HEK293T (cell line): ENCODE measurements around the gene NRG3.
"Not testable (repeated sequence)": the region's sequence is repeated elsewhere in the genome, so short reads cannot be mapped to it uniquely, and the experiment has no call there.

Experiments
- CTCF ChIA-PET: fragments of 350-600 bp; formaldehyde crosslinking; extraction: SDS; loops from one replicate; lab custom pipeline; 2021; ENCODE audit warnings: antibody characterized with exemption, inconsistent platforms; lab: Yijun Ruan, JAX
- POLR2A ChIA-PET: fragments of 350-600 bp; formaldehyde crosslinking; extraction: SDS; loops from one replicate; lab custom pipeline; 2020; ENCODE audit warnings: antibody characterized with exemption, inconsistent platforms; lab: Yijun Ruan, JAX
- DNase-seq: peaks from one replicate; pipeline ENCODE4 v3.0.0; 2012; ENCODE audit warnings: mixed read lengths; ENCODE audit errors: extremely low spot score
- ARNT ChIP-seq: fragments of 450-650 bp; IDR thresholded peaks from 2 replicates; pipeline ENCODE4 v1.6.1; 2017; ENCODE audit warnings: mild to moderate bottlenecking
- BHLHE40 ChIP-seq: fragments of 450-650 bp; IDR thresholded peaks from 2 replicates; pipeline ENCODE4 v1.6.1; 2016; ENCODE audit warnings: mild to moderate bottlenecking, moderate library complexity, borderline replicate concordance
- CTBP1 ChIP-seq: fragments of 450-650 bp; IDR thresholded peaks from 2 replicates; pipeline ENCODE4 v1.6.1; 2016; ENCODE audit warnings: borderline replicate concordance
- ELF4 ChIP-seq: fragments of 450-650 bp; IDR thresholded peaks from 2 replicates; pipeline ENCODE4 v1.6.1; 2017; ENCODE audit warnings: antibody characterized with exemption
- FOXA1 ChIP-seq: fragments of 450-650 bp; IDR thresholded peaks from 2 replicates; pipeline ENCODE4 v1.6.1; 2016; ENCODE audit warnings: mild to moderate bottlenecking
- FOXK2 ChIP-seq: fragments of 450-650 bp; IDR thresholded peaks from 2 replicates; pipeline ENCODE4 v1.6.1; 2016; ENCODE audit warnings: mild to moderate bottlenecking
- FOXM1 ChIP-seq: fragments of 450-650 bp; IDR thresholded peaks from 2 replicates; pipeline ENCODE4 v1.6.1; 2017; ENCODE audit warnings: mild to moderate bottlenecking, borderline replicate concordance
- HDGF ChIP-seq: fragments of 450-650 bp; IDR thresholded peaks from 2 replicates; pipeline ENCODE4 v1.6.1; 2017; ENCODE audit warnings: antibody characterized with exemption, borderline replicate concordance
- L3MBTL2 ChIP-seq: fragments of 450-650 bp; conservative IDR thresholded peaks from 2 replicates; pipeline ENCODE4 v1.6.1; 2016; ENCODE audit warnings: mild to moderate bottlenecking
- LEF1 ChIP-seq: fragments of 450-650 bp; IDR thresholded peaks from 2 replicates; pipeline ENCODE4 v1.6.1; 2017; ENCODE audit warnings: mild to moderate bottlenecking, borderline replicate concordance
- NFRKB ChIP-seq: fragments of 450-650 bp; IDR thresholded peaks from 2 replicates; pipeline ENCODE4 v1.6.1; 2016; ENCODE audit warnings: mild to moderate bottlenecking, moderate library complexity
- SP1 ChIP-seq: fragments of 450-650 bp; IDR thresholded peaks from 2 replicates; pipeline ENCODE4 v1.6.1; 2017
- SUZ12 ChIP-seq: fragments of 450-650 bp; IDR thresholded peaks from 2 replicates; pipeline ENCODE4 v1.6.1; 2016; ENCODE audit warnings: mild to moderate bottlenecking
- TARDBP ChIP-seq: fragments of 450-650 bp; IDR thresholded peaks from 2 replicates; pipeline ENCODE4 v1.6.1; 2016
- ZNF384 ChIP-seq: fragments of 450-650 bp; IDR thresholded peaks from 2 replicates; pipeline ENCODE4 v1.6.1; 2016
- TF ChIP-seq, protein P1 (sequence below): fragments of 450-650 bp; IDR thresholded peaks from 2 replicates; pipeline ENCODE4 v1.6.1; 2016

The NRG3 gene

GRCh38 chr10:82040336-82040735 lies 165.3 kb downstream of the NRG3 start:
- POLR2A ChIA-PET = interaction anchor here (0.9 kb wide), 1 partner anchor 18 kb away, joined by 3 read pairs; no protein-coding TSS in a partner anchor
- DNase-seq = no peak
- CTCF ChIA-PET = no interaction called here
- no peak for TF ChIP-seq FOXM1
- no peak for TF ChIP-seq FOXK2
- TF ChIP-seq ELF4 = no peak
- TF ChIP-seq FOXA1 = no peak
- TF ChIP-seq BHLHE40 = no peak
- TF ChIP-seq NFRKB = no peak
- TF ChIP-seq ARNT = no peak
- TF ChIP-seq HDGF = no peak
- TF ChIP-seq SUZ12 = no peak
- TF ChIP-seq LEF1 = no peak
- no peak for TF ChIP-seq ZNF384
- no peak for TF ChIP-seq CTBP1

- ChIA-PET CTCF (no interaction called here), POLR2A (interaction anchor here (0.9 kb wide), 1 partner anchor 19 kb away, joined by 3 read pairs; no protein-coding TSS in a partner anchor)
- TF ChIP-seq FOXM1 (no peak), LEF1 (no peak), SP1 (no peak), FOXA1 (no peak), ARNT (no peak)
- TF ChIP-seq, protein P1, sequence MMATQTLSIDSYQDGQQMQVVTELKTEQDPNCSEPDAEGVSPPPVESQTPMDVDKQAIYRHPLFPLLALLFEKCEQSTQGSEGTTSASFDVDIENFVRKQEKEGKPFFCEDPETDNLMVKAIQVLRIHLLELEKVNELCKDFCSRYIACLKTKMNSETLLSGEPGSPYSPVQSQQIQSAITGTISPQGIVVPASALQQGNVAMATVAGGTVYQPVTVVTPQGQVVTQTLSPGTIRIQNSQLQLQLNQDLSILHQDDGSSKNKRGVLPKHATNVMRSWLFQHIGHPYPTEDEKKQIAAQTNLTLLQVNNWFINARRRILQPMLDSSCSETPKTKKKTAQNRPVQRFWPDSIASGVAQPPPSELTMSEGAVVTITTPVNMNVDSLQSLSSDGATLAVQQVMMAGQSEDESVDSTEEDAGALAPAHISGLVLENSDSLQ = no peak
- DNase-seq = no peak
Observed at GRCh38 chr10:82041018-82041417, 166.0 kb downstream of the NRG3 start.

- POLR2A ChIA-PET = no interaction called here
- DNase-seq = no peak
- CTCF ChIA-PET = no interaction called here
- TF ChIP-seq LEF1 (no peak), NFRKB (no peak), SP1 (no peak), TARDBP (no peak), ELF4 (no peak), FOXK2 (no peak), L3MBTL2 (no peak), FOXM1 (no peak), HDGF (no peak), ZNF384 (no peak), FOXA1 (no peak), SUZ12 (no peak)
- TF ChIP-seq, protein P1 = no peak
Observed at GRCh38 chr10:82056391-82056790, 181.4 kb downstream of the NRG3 start.

DNA sequence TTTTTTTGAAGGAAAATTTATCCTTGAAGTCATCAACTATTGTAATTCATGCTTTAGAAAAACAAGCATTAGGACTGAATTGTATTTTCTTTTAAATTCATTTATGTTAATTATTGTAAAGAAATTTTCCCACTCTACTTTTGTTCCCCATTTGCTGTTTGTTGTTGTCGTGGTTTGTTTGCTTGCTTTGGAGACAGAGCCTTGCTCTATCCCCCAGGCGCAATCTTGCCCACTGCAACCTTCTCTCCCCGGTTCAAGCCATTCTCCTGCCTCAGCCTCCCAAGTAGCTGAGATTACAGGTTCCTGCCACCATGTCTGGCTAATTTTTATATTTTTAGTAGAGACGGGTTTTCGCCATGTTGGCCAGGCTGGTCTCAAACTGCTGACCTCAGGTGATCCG lies 192.2 kb downstream of the NRG3 start:
- CTCF ChIA-PET, POLR2A ChIA-PET, DNase-seq: not testable (repeated sequence)

DNA sequence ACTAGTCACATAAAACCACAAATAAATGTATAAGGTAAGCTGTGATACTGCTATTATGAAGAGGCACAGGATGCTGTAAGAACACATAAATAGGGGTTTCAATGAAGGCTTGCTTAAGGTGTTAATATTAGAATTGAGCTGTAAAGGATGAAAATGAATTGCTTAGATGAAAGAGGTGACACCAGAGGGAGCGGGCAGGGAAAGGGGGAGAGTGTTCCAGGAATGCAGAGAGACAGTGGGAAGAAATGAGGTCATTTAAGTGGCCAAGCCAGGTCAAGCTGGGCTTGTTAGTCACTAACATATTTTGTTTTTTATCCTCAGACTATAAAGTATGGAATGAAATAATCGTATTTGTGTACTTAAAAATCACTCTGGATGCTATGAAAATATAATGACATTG lies 193.5 kb downstream of the NRG3 start:
- TF ChIP-seq, protein P1 = no peak
- TF ChIP-seq NFRKB (no peak), HDGF (no peak), FOXA1 (no peak), SP1 (no peak), ELF4 (no peak), FOXM1 (no peak), ARNT (no peak), L3MBTL2 (no peak), BHLHE40 (no peak), FOXK2 (no peak)
- no peak for DNase-seq
- POLR2A ChIA-PET = no interaction called here
- CTCF ChIA-PET = no interaction called here

- DNase-seq = no peak
- ChIA-PET CTCF (no interaction called here), POLR2A (no interaction called here)
- no peak for TF ChIP-seq HDGF
- no peak for TF ChIP-seq ELF4
- no peak for TF ChIP-seq FOXM1
- TF ChIP-seq, protein P1 = no peak
- no peak for TF ChIP-seq SUZ12
- no peak for TF ChIP-seq ARNT
- no peak for TF ChIP-seq L3MBTL2
- TF ChIP-seq LEF1 = no peak
- TF ChIP-seq SP1 = no peak
- no peak for TF ChIP-seq NFRKB
- no peak for TF ChIP-seq FOXK2
- TF ChIP-seq ZNF384 = no peak
- TF ChIP-seq TARDBP = no peak
- TF ChIP-seq BHLHE40 = no peak
- TF ChIP-seq FOXA1 = no peak
- no peak for TF ChIP-seq CTBP1
Observed at GRCh38 chr10:82071231-82071630, 196.2 kb downstream of the NRG3 start.
